Measurements from ENCODE around the gene NMNAT2. TPM values are rescaled to one million over a fixed set of nuclear protein-coding genes. Genes with fewer than 3 reads are reported as not detected.
"Not testable (repeated sequence)": the region's sequence is repeated elsewhere in the genome, so short reads cannot be mapped to it uniquely, and the experiment has no call there.

The NMNAT2 gene
- 2.6 TPM for total RNA-seq

DNA sequence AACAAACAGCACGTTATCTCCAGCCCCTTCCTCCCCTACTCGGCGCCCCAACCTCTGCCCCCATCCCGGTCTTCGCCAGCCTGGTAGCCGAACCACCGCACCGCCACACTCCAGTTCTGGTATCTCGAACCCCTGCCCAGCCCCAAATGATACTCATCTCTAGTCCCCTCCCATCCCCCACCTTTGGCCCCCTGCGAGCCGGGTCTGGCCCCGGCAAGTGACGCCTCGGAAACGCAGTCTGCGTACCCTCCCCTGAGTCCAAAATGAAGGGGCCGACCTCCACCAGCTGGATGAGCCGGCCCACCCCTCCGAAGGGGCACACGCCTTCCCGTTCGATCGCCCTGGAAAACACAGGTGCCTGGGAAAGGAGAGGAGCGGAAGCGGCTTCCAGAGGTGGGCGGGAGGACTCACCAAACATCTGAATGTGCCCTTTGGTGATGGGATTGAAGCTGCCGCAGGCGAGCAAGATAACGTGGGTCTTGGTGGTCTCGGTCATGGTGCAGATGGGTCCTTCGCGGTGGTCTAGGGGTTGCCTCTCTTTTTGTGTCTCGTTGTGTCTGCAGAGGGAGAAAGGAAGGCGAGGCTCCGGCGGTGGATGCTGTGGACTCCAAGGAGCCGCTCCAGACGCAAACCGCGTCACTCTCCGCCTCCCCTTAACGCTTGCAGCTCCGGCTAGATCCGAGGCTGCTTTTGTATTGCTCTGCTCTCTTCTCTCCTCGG, at the start of gene NMNAT2:
TSS of gene NMNAT2 (minus strand) at position 609 of the 720 bp plus-strand sequence. CDS start at position 496, 113 bp downstream.
- peak; percentile 43 for ATAC-seq
- DNase-seq (ENCODE audit: low spot score): no peak
- intact Hi-C loops (cut with DNase I): no loop called here

DNA sequence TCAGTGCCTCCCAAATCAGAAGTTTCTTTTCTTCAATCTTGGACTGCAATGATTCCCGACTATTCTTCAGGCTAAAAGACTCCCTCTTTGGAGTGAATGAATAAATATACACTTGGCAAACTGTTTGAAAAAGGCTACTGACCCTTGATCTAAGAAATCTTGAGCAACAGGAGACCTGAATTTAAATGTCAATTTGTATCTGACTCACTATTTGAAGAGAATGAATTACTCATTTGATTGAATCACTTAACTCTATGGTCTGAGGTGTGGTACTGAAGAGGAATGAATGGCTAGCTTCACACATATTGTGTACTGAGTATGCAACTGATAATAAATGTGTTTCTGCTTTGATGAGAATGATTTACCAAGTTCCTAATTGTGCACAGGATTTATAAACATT, 49.5 kb upstream of the NMNAT2 start:
- no peak for ATAC-seq
- no peak for DNase-seq (ENCODE audit: low spot score)
- intact Hi-C loops (cut with DNase I): no loop called here

DNA sequence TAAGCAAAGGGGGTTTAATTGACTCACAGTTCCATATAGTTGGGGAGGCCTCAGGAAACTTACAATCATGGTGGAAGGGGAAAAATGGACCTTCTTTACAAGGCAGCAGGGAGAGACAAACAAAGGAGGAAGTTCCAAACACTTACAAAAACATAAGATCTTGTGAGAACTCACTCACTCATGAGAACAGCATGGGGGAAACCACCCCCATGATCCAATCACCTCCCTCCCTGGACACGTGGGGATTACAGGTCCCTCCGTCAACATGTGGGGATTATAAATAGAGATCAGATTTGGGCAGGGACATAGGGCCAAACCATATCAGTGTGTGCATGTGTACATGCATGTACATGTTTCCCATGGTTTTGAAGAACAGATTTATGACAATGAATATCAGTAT, 48.6 kb upstream of the NMNAT2 start:
- no peak for DNase-seq (ENCODE audit: low spot score)
- ATAC-seq: no peak
- intact Hi-C loops (cut with DNase I): no loop called here

DNA sequence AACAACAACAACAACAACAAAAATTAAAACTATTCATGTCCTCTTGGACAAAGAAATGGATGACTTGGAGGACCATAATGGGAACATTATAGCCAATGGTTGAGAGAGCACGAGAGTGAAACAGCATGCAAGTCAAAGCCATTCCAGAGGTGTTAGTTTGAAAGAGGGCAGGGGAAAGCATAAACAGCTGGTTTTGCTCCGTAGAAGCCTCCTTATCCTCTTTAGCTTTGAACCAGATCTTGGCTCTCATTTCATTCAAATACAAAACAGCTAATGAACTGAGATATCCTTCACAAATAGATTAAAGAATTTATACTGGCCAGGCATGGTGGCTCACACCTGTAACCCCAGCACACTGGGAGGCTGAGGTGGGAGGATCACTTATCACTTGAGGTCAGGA, 45.4 kb upstream of the NMNAT2 start:
- ATAC-seq (no peak), DNase-seq (ENCODE audit: low spot score) (no peak)
- intact Hi-C loops (cut with DNase I): no loop called here

DNA sequence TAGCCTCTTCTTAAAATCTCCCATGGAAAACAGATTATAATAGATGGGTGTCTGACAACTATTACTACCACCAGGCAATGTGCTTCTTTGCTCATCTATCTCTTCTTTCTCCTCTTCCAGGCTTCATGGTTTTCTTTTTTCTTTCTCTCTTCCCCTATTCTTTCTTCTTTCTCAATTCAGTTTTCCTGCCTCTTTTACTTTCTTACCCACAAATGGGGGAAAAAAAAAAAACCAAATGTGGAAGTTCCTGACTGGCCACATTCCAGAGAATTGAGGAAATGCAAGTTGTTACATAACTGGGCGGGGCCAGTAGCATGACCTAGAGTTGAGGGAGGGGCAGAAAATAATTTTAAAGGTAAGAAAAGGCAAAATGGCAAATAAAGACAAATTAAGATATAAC, 43.2 kb upstream of the NMNAT2 start:
- DNase-seq (ENCODE audit: low spot score): no peak
- intact Hi-C loops (cut with DNase I): no loop called here
- ATAC-seq: no peak

DNA sequence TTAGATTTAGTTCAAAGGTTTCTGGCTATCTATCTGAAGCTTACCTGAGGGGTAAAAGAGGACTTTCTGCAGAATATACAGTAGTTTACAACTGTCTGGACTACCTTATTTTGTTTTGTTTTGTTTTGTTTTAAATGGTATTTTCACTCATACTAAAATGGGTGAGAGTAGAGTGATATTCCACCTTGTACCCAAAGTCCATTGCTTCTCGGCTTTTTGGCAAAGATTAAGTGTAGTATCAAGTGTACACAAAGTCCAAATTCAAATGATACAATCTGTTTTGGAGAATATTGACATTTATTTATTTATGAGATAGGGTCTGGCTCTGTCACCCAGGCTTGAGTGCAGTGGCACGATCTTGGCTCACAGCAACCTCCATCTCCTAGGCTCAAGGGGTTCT, 42.4 kb upstream of the NMNAT2 start:
- ATAC-seq (no peak), DNase-seq (ENCODE audit: low spot score) (no peak)
- intact Hi-C loops (cut with DNase I): no loop called here

DNA sequence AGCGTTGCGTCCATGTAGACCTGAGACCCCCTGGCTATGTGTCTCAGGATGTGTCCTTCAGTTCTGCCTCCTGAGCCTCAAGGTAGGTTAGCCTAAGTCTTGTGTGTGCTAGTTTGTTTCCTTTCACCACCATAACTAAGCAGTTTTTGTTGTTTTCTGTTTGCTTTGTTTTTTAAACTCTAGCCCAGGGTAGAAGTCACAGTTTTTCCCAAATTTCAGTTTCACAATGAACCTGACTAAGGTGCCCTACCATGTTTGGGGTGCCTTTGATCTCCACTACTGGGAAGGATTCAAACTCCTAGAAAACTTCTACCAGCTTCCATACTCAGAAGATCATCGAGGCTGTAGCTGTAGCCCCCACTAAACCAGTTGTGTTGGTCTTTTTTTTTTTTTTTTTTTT, 39.3 kb upstream of the NMNAT2 start:
- intact Hi-C loops (cut with DNase I): no loop called here
- no peak for ATAC-seq
- no peak for DNase-seq (ENCODE audit: low spot score)

DNA sequence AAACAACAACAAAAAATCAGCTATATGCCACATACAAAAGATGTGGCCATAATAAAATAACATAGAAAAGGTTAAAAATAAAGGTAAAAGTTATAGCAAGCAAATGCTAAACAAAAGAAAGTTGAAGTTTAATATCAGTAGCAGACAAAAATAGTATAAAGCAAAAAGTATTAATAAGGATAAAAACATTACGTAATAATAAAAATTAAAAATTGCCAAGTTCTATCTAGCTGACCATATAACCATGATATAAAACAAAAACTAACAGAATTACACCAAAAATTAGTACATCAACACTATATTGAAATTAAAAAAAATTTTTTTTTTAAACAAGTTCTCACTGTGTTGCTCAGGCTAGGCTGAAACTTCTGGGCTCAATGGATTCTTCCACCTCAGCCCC, 38.6 kb upstream of the NMNAT2 start:
- ATAC-seq (no peak), DNase-seq (ENCODE audit: low spot score) (no peak)
- intact Hi-C loops (cut with DNase I): no loop called here

DNA sequence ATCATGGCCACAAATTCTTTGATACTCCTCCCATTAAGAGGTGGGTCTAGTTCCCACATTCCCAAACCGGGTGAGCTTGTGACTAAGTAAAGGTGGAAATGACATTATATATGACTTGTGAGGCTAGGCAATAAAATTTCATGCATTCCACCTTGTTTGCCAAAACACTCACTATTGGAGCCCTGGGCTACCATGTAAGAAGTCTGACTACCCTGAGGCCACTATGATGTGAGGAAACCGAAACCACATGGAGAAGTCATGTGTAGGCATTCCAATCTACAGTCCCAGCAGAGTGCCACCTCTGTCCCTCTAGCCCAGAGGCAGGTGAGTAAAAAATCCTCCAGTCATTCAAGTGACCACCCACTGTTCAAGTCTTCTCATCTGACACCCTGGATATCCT, 36.2 kb upstream of the NMNAT2 start:
- intact Hi-C loops (cut with DNase I): no loop called here
- DNase-seq (ENCODE audit: low spot score) (no peak), ATAC-seq (no peak)

DNA sequence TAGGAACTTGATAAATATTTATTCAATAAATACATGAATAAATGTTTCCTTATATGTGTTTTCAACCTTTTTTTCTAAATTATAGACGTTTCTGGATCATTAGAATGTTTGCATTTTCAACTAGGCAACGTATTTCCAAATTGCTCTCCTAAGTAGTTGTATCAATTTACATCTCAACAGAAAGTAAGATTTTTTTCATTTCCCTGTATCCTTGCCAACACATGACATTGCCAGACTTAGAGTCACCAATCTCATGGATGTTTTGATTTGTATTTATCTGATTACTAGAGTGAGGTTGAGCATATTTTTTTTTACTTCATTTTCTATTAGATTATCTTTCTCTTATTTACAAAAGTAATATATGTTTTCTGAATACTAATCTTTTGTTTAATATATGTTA, 31.9 kb upstream of the NMNAT2 start:
- intact Hi-C loops (cut with DNase I): no loop called here
- ATAC-seq (no peak), DNase-seq (ENCODE audit: low spot score) (no peak)

DNA sequence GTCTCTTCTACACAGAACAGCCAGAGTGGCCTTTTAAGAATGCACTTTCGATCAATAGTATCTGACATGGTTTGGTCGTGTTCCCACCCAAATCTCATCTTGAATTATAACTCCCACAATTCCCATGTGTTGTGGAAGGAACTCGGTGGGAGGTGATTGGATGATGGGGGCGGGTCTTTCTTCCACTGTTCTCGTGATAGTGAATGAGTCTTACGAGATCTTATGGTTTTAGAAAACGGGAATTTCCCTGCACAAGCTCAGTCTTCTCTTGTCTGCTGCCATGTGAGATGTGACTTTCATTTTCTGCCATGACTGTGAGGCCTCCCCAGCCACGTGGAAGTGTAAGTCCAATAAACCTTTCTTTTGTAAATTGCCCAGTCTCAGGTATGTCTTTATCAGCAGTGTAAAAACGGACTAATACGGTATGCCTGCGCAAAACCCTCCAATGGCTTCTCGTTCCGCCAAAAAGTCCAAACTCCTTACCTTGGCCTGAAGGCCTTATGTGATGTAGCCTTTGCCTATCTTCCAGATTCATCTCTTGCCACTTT, 31.1 kb upstream of the NMNAT2 start:
- ATAC-seq: no peak
- DNase-seq (ENCODE audit: low spot score): no peak
- intact Hi-C loops (cut with DNase I): no loop called here

DNA sequence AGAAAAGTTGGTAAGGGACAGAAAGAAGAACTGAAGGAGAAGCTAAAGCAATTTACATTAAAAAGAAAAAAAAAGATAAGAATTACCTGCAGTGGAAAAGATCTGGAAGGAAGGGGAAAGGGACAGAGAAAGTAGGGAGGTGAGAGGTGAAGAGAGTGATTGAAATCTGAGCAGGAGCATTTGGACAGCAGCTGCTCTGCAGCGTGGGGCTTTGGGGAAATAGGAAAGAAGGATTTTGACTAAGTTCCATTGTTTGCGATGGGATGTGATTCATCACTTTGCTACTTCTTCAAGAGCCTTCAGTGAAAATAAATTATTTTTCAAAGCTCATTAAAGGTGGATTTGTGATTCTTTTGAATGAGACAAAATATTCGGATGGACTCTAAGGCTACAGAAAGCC, 26.1 kb upstream of the NMNAT2 start:
- DNase-seq (ENCODE audit: low spot score) (no peak), ATAC-seq (no peak)
- intact Hi-C loops (cut with DNase I): no loop called here

DNA sequence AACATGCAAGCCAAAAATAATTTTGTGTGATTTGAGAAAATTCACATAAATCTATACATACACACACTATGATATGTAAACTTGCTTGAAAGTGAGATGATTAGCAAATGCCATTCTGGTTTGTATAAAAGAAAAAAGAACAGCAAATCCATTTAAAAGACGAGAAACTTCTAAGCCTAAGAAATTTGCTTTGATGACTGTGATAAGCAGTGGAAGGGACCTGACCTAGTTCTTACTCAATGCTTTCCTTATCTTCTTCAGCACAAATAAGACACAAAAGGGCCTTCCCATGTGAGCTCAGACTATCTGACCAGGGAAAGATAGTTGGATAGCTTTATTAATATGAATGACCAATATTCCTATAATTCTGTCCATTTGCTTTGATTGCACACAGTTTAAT, 25.3 kb upstream of the NMNAT2 start:
- ATAC-seq (no peak), DNase-seq (ENCODE audit: low spot score) (no peak)
- intact Hi-C loops (cut with DNase I): no loop called here

DNA sequence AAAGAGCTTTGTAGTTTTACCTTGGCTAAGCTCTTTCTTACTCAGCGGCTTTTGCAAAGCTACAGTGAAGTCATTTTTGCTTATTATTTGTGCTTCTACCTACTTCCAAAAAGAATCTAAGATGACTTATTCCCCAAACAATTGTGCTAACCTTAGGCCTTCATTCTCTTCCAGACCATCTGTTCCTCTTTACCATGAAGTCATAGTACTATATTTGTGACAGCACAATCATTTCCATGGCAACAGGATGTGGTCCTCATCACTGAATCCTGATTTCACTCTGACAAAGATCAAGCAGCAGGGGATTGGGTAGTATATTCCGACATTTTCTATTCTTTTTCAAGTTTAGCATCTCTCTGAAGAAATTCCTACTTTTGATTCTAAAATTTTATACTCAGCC, 24.8 kb upstream of the NMNAT2 start:
- ATAC-seq (no peak), DNase-seq (ENCODE audit: low spot score) (no peak)
- intact Hi-C loops (cut with DNase I): no loop called here

DNA sequence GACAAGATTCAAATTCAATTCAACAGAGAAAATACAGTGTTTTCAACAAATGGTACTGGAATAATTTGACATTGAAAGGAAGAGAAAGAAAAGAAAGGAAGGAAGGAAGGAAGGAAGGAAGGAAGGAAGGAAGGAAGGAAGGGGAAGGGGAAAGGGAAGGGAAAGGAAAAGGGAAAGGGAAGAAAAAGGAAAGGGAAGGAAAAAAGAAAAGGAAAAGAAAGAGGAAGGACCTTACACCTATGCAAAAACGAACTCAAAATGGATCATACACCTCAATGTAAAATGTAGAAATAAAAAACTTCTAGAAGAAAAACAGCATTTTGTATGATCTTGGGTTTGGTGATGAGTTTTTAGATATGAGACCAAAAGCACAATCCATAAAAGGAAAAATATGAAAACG, 19.9 kb upstream of the NMNAT2 start:
- DNase-seq (ENCODE audit: low spot score) (no peak), ATAC-seq (no peak)
- intact Hi-C loops (cut with DNase I): no loop called here

DNA sequence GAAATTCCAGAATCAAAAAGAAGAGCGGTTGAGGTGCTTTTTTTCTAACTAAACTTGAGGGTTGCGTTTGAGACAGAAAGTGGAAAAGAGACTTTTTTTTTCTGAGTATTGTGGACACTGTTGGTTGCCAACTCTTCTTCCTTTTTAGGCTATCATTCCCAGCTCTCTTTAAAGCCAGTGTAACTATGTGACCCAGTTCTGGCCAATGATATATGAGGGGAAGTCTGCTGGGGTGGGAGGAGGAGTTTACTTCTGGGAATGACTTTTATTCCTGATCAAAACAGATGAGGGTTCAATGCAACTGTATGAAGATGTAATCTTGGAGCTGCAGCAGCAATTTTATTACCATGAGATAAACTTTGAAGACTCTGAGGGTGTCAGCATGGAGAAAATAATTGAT, 17.3 kb upstream of the NMNAT2 start:
- ATAC-seq (no peak), DNase-seq (ENCODE audit: low spot score) (no peak)
- intact Hi-C loops (cut with DNase I): no loop called here

DNA sequence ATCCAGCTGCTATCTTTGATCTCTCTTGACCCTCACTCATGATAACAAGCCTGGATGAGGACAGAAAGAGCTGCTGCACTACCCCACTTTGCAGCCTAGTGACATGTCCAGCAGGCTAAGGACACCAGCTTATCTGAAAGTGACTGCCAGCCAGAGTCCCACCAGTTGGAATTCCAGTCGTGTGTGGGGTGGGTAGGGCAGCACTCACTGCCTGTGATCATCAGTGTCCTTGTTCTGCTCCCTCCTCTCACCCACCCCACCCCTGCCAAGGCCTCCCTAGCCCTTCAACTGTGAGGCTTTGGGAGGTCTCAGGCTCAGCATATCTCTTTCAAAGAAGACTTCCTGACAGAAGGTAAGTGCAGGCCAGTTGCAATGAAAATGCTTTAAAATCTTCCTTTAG, 15.5 kb upstream of the NMNAT2 start:
- DNase-seq (ENCODE audit: low spot score) (no peak), ATAC-seq (no peak)
- intact Hi-C loops (cut with DNase I): no loop called here

DNA sequence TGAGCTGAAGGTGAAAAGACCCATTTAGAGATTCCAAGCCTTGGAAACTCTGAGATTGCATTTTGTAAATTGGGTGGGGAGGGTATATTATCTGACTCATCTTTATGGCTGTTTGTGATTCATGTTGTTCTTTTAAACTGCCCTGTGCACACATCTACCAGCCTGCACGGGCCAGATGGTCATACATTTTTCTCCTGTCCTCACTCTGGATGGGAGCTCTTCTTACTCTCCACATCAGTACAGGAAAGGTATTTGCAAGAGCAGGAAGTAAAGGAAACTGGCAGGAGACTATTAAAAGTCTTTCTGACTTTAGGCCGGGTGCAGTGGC, 14.3 kb upstream of the NMNAT2 start:
- DNase-seq (ENCODE audit: low spot score): no peak
- intact Hi-C loops (cut with DNase I): no loop called here
- ATAC-seq: no peak

DNA sequence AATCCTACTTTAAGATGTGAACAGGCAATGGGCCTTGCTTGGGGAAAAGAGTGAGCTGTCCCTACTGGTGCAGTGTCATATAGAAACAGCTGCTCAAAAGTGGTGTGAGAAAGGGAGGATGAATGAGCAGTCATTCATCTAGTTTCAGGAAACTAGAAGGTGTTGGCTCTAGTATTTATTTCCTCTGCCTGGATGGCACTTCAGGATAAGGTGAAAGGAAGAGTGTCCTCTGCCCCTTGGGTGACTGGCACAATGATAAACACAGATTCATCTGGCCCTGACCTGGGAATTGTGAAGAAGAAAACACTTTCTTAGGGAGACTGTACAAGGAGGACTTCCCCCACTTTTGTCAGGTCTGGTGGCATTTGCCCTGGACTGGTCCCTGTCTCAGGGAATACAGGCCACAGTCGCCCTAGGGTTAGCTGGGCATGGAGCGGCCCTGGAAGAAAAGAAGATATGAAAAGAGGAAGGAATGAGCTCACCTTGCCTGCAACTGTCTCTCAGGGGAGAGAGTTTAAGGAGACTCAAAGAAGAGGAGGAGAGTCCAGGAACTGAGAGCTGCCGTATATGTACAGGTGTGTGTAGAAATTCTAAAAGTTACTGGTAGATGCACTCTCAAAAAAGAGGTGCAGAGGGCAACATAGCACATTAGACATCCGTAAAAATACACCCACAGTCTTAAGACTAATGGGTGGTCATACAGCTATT, 13.8 kb upstream of the NMNAT2 start:
- DNase-seq (ENCODE audit: low spot score): no peak
- intact Hi-C loops (cut with DNase I): no loop called here
- ATAC-seq: no peak

DNA sequence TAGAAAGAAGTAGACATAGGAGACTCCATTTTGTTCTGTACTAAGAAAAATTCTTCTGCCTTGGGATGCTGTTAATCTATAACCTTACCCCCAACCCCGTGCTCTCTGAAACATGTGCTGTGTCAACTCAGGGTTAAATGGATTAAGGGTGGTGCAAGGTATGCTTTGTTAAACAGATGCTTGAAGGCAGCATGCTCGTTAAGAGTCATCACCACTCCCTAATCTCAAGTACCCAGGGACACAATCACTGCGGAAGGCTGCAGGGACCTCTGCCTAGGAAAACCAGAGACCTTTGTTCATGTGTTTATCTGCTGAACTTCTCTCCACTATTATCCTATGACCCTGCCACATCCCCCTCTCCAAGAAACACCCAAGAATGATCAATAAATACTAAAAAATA, 9.4 kb upstream of the NMNAT2 start:
- DNase-seq (ENCODE audit: low spot score); intact Hi-C loops (cut with DNase I); ATAC-seq: not testable (repeated sequence)

DNA sequence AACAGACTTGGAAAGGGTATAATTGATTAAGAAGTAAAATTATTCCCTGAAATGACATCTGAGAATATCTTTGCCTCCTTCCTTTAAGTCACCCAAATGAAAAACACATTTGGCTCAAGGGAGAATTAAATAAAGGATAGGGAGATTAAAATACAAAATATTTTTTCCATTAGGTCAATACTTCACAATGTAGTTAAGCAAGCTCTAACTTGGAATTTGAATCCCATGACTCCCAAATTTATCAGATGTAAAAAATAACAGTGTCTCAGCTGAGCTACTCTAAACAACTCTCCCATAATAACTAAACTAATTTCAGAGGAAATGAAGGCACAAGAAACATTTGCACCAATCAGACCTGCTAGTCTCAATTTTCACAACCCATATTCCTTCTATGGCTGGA, 6.5 kb upstream of the NMNAT2 start:
- DNase-seq (ENCODE audit: low spot score): no peak
- no peak for ATAC-seq
- intact Hi-C loops (cut with DNase I): no loop called here

Data from sciatic nerve (tissue), 2 donors.